ENCODE results near the gene HSPA1A.
A peak's percentile ranks its signal among the peaks of the same experiment; 100 is the strongest.

The HSPA1A gene

DNA sequence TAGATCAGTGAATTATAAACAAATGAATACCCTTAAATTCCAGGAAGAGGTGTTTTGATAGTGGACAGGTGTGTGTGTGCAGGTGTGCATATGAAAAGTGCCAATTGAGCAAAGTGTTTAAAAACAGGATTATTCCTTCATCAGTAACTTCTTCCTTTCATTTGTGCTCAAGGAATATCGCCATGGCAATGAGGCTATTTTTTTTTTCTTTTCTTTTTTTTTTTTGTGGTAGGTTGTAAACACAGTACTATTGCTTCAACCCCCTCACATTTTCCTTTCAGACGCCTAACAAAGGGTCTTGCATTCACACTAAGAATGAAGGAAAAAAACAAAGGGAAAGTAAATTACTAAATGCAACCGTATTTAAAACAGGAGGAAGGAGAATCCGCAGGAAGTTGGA, 10.2 kb downstream of the HSPA1A start:
- DNase-seq (ENCODE audit: low spot score) (no peak), ATAC-seq (ENCODE audit: low read depth) (no peak)
- TF ChIP-seq CTCF (IDR thresholded peaks at IDR 0.05; ENCODE audit: poor library complexity, severe bottlenecking) = no peak
- no peaks in the 10 kb centered on the region for H3K9me3 ChIP-seq (ENCODE audit: severe bottlenecking)
- H3K27me3 ChIP-seq (ENCODE audit: insufficient read depth, poor library complexity, severe bottlenecking) = no peaks in the 10 kb centered on the region
- peaks cover 41% of the 10 kb centered on the region for H3K4me1 ChIP-seq (ENCODE audit: insufficient read depth, poor library complexity, severe bottlenecking)
- peaks cover 7% of the 10 kb centered on the region for H3K36me3 ChIP-seq (ENCODE audit: low read depth)
- peak overlapping the region; percentile 3 for H3K4me3 ChIP-seq (ENCODE audit: severe bottlenecking)
- peak overlapping the region; percentile 92 for H3K27ac ChIP-seq (ENCODE audit: poor library complexity, severe bottlenecking)

- Histone ChIP-seq H3K36me3 (ENCODE audit: low read depth) (peaks cover 19% of the 10 kb centered on the region), H3K4me1 (ENCODE audit: insufficient read depth, poor library complexity, severe bottlenecking) (peaks cover 43% of the 10 kb centered on the region), H3K9me3 (ENCODE audit: severe bottlenecking) (no peaks in the 10 kb centered on the region), H3K27me3 (ENCODE audit: insufficient read depth, poor library complexity, severe bottlenecking) (no peaks in the 10 kb centered on the region), H3K27ac (ENCODE audit: poor library complexity, severe bottlenecking) (peak overlapping the region; percentile 92), H3K4me3 (ENCODE audit: severe bottlenecking) (peak overlapping the region; percentile 34)
- TF ChIP-seq CTCF (IDR thresholded peaks at IDR 0.05; ENCODE audit: poor library complexity, severe bottlenecking) = no peak
- DNase-seq (ENCODE audit: low spot score) = peak; percentile 89
- ATAC-seq (ENCODE audit: low read depth) = peak; percentile 40
These were observed 11.5 kb downstream of the HSPA1A start for GRCh38 chr6:31826793-31827285.

DNA sequence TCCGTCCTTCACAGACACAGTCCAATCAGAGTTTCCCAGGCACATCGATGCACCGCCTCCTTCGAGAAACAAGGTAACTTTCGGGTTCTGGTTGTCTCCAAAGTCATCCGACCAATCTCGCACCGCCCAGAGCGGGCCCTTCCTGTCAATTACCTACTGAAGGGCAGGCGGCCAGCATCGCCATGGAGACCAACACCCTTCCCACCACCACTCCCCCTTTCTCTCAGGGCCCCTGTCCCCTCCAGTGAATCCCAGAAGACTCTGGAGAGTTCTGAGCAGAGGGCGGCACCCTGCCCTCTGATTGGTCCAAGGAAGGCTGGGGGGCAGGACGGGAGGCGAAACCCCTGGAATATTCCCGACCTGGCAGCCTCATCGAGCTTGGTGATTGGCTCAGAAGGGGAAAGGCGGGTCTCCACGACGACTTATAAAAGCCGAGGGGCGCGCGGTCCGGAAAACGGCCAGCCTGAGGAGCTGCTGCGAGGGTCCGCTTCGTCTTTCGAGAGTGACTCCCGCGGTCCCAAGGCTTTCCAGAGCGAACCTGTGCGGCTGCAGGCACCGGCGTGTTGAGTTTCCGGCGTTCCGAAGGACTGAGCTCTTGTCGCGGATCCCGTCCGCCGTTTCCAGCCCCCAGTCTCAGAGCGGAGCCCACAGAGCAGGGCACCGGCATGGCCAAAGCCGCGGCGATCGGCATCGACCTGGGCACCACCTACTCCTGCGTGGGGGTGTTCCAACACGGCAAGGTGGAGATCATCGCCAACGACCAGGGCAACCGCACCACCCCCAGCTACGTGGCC, 12.1 kb downstream of the HSPA1A start, which contains the start of gene HSPA1B:
TSS of gene HSPA1B (plus strand) at position 453 of the 794 bp plus-strand sequence. CDS start at position 666, 213 bp downstream.
- H3K27ac ChIP-seq (ENCODE audit: poor library complexity, severe bottlenecking) = peak within 1 kb of the TSS; percentile 92
- peaks cover 19% of the 10 kb centered on the region for H3K36me3 ChIP-seq (ENCODE audit: low read depth)
- TF ChIP-seq CTCF (IDR thresholded peaks at IDR 0.05; ENCODE audit: poor library complexity, severe bottlenecking) = no peak
- H3K4me1 ChIP-seq (ENCODE audit: insufficient read depth, poor library complexity, severe bottlenecking) = peaks cover 43% of the 10 kb centered on the region
- no peaks in the 10 kb centered on the region for H3K9me3 ChIP-seq (ENCODE audit: severe bottlenecking)
- peak within 1 kb of the TSS; percentile 85 for H3K4me3 ChIP-seq (ENCODE audit: severe bottlenecking)
- DNase-seq (ENCODE audit: low spot score) (peak; percentile 100), ATAC-seq (ENCODE audit: low read depth) (peak; percentile 82)
- H3K27me3 ChIP-seq (ENCODE audit: insufficient read depth, poor library complexity, severe bottlenecking) = no peaks in the 10 kb centered on the region

DNA sequence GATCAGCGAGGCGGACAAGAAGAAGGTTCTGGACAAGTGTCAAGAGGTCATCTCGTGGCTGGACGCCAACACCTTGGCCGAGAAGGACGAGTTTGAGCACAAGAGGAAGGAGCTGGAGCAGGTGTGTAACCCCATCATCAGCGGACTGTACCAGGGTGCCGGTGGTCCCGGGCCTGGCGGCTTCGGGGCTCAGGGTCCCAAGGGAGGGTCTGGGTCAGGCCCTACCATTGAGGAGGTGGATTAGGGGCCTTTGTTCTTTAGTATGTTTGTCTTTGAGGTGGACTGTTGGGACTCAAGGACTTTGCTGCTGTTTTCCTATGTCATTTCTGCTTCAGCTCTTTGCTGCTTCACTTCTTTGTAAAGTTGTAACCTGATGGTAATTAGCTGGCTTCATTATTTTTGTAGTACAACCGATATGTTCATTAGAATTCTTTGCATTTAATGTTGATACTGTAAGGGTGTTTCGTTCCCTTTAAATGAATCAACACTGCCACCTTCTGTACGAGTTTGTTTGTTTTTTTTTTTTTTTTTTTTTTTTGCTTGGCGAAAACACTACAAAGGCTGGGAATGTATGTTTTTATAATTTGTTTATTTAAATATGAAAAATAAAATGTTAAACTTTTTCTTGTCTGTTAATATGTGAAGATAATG, 14.4 kb downstream of the HSPA1A start:
- peak; percentile 72 for TF ChIP-seq CTCF (IDR thresholded peaks at IDR 0.05; ENCODE audit: poor library complexity, severe bottlenecking)
- H3K36me3 ChIP-seq (ENCODE audit: low read depth) = peaks cover 19% of the 10 kb centered on the region
- H3K27me3 ChIP-seq (ENCODE audit: insufficient read depth, poor library complexity, severe bottlenecking) = no peaks in the 10 kb centered on the region
- H3K9me3 ChIP-seq (ENCODE audit: severe bottlenecking) = no peaks in the 10 kb centered on the region
- DNase-seq (ENCODE audit: low spot score) = no peak
- H3K4me1 ChIP-seq (ENCODE audit: insufficient read depth, poor library complexity, severe bottlenecking) = peaks cover 27% of the 10 kb centered on the region
- H3K4me3 ChIP-seq (ENCODE audit: severe bottlenecking) = peak overlapping the region; percentile 70
- peak overlapping the region; percentile 77 for H3K27ac ChIP-seq (ENCODE audit: poor library complexity, severe bottlenecking)
- ATAC-seq (ENCODE audit: low read depth) = no peak
